ENCODE measurements around the gene TFIP11. TPM values are rescaled to one million over a fixed set of nuclear protein-coding genes. Genes with fewer than 3 reads are reported as not detected.
A peak's percentile ranks its signal among the peaks of the same experiment; 100 is the strongest.

TFIP11 gene
- polyA plus RNA-seq, 2 of the 4 experiments (the other 2 are of a cell fraction), result 21.1 to 28.8 TPM

DNA sequence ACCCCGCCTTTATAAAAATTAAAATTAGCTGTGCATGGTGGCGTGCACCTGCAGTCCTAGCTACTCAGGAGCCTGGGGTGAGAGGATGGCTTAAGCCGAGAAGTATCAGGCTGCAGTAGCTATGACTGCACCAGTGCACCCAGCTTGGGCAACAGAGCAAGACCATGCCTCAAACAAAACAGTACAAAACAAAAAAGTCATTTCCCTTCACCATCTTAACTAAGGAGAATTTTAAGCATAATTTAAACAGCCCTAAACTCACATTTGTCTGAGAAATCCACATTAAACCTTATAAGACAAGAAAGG lies 23.3 kb upstream of the TFIP11 start:
- ChIA-PET POLR2A (no interaction called here), CTCF (no interaction called here)

DNA sequence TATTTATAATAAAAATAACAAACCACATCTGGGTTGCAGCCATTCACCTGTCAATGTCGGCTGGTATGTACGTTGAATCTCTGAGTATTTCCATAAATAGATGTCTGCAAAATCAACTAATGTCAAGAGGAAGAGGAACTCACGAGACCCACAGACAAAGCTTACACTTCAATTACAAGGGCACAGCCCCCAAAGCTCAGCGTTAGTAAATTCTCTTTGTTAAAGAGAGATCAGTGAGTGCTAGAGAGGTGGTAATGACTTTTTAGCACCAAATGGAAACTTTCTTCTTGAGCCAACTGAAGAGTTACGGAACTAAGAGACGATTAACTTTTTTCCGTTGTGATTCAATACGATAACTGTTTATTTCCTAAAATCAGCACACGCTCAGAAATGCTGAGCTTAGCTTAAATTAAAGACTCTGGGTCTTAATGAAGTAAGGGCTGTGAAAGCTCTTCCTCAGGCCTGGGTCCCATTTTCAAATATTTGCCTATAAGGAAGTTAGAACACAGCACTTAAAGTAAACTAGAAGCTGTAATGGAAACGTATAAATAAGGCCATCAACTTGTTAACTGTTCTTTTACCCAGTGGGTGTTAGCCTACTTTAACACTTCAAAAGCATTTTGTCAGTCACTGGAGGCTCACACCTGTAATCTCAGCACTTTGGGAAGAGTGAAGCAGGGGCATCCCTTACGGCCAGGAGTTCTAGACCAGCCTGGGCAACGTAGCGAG lies 22.8 kb upstream of the TFIP11 start:
- Histone ChIP-seq H3K4me1 (peaks cover 1% of the 10 kb centered on the region; the same call in 2 of the 3 replicates), H3K4me2 (no peak overlapping the region), H3K27ac (no peak overlapping the region), H3K4me3 (no peak overlapping the region), H3K9me3 (no peaks in the 10 kb centered on the region)
- DNase-seq (ENCODE audit: low read depth in 1 of 2, low spot score in 1 of 2), result no peak
- 85% methylated on average over 13 of the region's 13 CpGs for WGBS (ENCODE audit: missing lambda C conversion rate)
- CTCF ChIA-PET, result no interaction called here
- ATAC-seq, result no peak
- TF ChIP-seq, protein P1, sequence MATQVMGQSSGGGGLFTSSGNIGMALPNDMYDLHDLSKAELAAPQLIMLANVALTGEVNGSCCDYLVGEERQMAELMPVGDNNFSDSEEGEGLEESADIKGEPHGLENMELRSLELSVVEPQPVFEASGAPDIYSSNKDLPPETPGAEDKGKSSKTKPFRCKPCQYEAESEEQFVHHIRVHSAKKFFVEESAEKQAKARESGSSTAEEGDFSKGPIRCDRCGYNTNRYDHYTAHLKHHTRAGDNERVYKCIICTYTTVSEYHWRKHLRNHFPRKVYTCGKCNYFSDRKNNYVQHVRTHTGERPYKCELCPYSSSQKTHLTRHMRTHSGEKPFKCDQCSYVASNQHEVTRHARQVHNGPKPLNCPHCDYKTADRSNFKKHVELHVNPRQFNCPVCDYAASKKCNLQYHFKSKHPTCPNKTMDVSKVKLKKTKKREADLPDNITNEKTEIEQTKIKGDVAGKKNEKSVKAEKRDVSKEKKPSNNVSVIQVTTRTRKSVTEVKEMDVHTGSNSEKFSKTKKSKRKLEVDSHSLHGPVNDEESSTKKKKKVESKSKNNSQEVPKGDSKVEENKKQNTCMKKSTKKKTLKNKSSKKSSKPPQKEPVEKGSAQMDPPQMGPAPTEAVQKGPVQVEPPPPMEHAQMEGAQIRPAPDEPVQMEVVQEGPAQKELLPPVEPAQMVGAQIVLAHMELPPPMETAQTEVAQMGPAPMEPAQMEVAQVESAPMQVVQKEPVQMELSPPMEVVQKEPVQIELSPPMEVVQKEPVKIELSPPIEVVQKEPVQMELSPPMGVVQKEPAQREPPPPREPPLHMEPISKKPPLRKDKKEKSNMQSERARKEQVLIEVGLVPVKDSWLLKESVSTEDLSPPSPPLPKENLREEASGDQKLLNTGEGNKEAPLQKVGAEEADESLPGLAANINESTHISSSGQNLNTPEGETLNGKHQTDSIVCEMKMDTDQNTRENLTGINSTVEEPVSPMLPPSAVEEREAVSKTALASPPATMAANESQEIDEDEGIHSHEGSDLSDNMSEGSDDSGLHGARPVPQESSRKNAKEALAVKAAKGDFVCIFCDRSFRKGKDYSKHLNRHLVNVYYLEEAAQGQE (IDR thresholded peaks at IDR 0.05), result no peak
- TF ChIP-seq MAFK (IDR thresholded peaks at IDR 0.05; ENCODE audit: partially characterized antibody), result peak; percentile 74
- TF ChIP-seq GATA3 (IDR thresholded peaks at IDR 0.05; ENCODE audit: borderline replicate concordance), result no peak
- TF ChIP-seq, protein P2, sequence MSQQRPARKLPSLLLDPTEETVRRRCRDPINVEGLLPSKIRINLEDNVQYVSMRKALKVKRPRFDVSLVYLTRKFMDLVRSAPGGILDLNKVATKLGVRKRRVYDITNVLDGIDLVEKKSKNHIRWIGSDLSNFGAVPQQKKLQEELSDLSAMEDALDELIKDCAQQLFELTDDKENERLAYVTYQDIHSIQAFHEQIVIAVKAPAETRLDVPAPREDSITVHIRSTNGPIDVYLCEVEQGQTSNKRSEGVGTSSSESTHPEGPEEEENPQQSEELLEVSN (IDR thresholded peaks at IDR 0.05; ENCODE audit: borderline replicate concordance, low read depth), result no peak
- no peak for TF ChIP-seq JUN (IDR thresholded peaks at IDR 0.05)
- no peak for TF ChIP-seq SREBF2 (IDR thresholded peaks at IDR 0.05)
- no peak for TF ChIP-seq BHLHE40 (IDR thresholded peaks at IDR 0.05; ENCODE audit: low read depth, low read length)
- POLR2A ChIA-PET, result no interaction called here
- FAIRE-seq, result no peak

More for the DNA sequence above, 23.3 kb upstream of the TFIP11 start:
- Histone ChIP-seq H3K27ac (no peak overlapping the region), H3K4me2 (no peak overlapping the region), H3K4me3 (no peak overlapping the region), H3K4me1 (no peaks in the 10 kb centered on the region), H3K9me3 (no peaks in the 10 kb centered on the region)
- TF ChIP-seq ZC3H11A (IDR thresholded peaks at IDR 0.05) (no peak), EHMT2 (IDR thresholded peaks at IDR 0.05; ENCODE audit: low read depth) (no peak), EP300 (IDR thresholded peaks at IDR 0.05) (no peak)
- no peak for DNase-seq (ENCODE audit: low read depth in 1 of 2, low spot score in 1 of 2)
- no peak for ATAC-seq
- no peak for FAIRE-seq
- 92% methylated on average over 3 of the region's 3 CpGs for WGBS (ENCODE audit: missing lambda C conversion rate)

DNA sequence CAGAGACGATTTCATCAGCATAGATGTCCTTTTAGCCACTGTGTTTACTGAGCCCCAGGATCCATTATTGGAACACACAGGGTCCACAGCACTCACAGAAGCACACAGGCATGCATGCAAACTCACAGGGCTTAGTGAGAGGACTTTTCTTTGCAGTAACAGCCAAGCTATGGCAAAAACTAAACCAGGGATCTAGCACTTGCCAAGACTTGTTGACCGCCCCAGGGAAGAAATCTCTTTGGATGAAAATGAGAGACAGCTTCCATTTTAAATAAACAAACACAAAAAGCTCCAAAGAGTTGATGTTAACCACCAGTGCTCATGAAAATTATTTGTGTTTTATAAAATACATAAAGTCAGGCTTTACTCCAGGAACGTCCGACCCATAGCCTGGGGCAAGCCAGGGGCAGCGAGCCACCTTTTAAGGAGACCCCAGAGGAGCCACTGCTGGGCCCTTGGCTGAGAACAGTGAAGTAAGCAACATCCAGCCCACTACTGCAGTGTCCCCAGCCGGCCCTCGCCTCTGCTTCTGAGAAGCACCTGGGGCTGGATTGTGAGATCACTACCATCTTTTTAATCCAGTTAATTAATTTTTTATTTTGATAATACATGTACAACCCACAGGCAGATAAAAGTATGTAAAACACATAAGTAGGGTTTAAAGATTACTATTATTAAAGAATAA lies 22.0 kb upstream of the TFIP11 start:
- ChIA-PET POLR2A (no interaction called here), CTCF (interaction anchor here (1.1 kb wide), 1 partner anchor 24 kb away, joined by 3 read pairs; no protein-coding TSS in a partner anchor)
- no peak for FAIRE-seq
- no peak overlapping the region for H3K27ac ChIP-seq
- H3K4me2 ChIP-seq, result no peak overlapping the region
- no peaks in the 10 kb centered on the region for H3K9me3 ChIP-seq
- WGBS (ENCODE audit: missing lambda C conversion rate), result 91% methylated on average over 7 of the region's 7 CpGs
- DNase-seq (ENCODE audit: low read depth in 1 of 2, low spot score in 1 of 2), result no peak
- ATAC-seq, result no peak
- no peak overlapping the region for H3K4me3 ChIP-seq
- TF ChIP-seq EP300 (IDR thresholded peaks at IDR 0.05) (no peak), CHD4 (IDR thresholded peaks at IDR 0.05; ENCODE audit: borderline replicate concordance) (no peak), NFE2L2 (conservative IDR thresholded peaks at IDR 0.05; ENCODE audit: low read length) (no peak), GATA3 (IDR thresholded peaks at IDR 0.05; ENCODE audit: borderline replicate concordance) (no peak), PHF8 (IDR thresholded peaks at IDR 0.05; ENCODE audit: borderline replicate concordance, low read depth) (no peak), NR3C1 (IDR thresholded peaks at IDR 0.05) (no peak), RCOR1 (IDR thresholded peaks at IDR 0.05; ENCODE audit: low read depth, low read length) (no peak), HOXB13 (CRISPR knock-in tag; IDR thresholded peaks at IDR 0.05; ENCODE audit: low read depth) (no peak)
- TF ChIP-seq, protein P3, sequence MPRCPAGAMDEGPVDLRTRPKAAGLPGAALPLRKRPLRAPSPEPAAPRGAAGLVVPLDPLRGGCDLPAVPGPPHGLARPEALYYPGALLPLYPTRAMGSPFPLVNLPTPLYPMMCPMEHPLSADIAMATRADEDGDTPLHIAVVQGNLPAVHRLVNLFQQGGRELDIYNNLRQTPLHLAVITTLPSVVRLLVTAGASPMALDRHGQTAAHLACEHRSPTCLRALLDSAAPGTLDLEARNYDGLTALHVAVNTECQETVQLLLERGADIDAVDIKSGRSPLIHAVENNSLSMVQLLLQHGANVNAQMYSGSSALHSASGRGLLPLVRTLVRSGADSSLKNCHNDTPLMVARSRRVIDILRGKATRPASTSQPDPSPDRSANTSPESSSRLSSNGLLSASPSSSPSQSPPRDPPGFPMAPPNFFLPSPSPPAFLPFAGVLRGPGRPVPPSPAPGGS (IDR thresholded peaks at IDR 0.05), result no peak
- TF ChIP-seq, protein P4, sequence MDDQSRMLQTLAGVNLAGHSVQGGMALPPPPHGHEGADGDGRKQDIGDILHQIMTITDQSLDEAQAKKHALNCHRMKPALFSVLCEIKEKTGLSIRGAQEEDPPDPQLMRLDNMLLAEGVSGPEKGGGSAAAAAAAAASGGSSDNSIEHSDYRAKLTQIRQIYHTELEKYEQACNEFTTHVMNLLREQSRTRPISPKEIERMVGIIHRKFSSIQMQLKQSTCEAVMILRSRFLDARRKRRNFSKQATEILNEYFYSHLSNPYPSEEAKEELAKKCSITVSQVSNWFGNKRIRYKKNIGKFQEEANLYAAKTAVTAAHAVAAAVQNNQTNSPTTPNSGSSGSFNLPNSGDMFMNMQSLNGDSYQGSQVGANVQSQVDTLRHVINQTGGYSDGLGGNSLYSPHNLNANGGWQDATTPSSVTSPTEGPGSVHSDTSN (IDR thresholded peaks at IDR 0.05), result no peak
- TF ChIP-seq, protein P5, sequence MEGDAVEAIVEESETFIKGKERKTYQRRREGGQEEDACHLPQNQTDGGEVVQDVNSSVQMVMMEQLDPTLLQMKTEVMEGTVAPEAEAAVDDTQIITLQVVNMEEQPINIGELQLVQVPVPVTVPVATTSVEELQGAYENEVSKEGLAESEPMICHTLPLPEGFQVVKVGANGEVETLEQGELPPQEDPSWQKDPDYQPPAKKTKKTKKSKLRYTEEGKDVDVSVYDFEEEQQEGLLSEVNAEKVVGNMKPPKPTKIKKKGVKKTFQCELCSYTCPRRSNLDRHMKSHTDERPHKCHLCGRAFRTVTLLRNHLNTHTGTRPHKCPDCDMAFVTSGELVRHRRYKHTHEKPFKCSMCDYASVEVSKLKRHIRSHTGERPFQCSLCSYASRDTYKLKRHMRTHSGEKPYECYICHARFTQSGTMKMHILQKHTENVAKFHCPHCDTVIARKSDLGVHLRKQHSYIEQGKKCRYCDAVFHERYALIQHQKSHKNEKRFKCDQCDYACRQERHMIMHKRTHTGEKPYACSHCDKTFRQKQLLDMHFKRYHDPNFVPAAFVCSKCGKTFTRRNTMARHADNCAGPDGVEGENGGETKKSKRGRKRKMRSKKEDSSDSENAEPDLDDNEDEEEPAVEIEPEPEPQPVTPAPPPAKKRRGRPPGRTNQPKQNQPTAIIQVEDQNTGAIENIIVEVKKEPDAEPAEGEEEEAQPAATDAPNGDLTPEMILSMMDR (IDR thresholded peaks at IDR 0.05), result no peak
- H3K4me1 ChIP-seq, result peaks cover 9% of the 10 kb centered on the region

Measured in A549 (cell line).